HepG2 (cell line): ENCODE data around the gene NRP1.

ENCODE experiments used
- CTCF ChIP-seq: sonication (generic); formaldehyde crosslinking; IDR thresholded peaks from 2 replicates; pipeline ENCODE4 v1.5.0; 2020; ENCODE audit warnings: mild to moderate bottlenecking, missing genetic modification reagents, moderate library complexity
- JUNB ChIP-seq: sonication (generic); formaldehyde crosslinking; IDR thresholded peaks from 2 replicates; pipeline ENCODE4 v1.8.0; 2022; ENCODE audit warnings: missing genetic modification reagents, mild to moderate bottlenecking, borderline replicate concordance
- SUZ12 ChIP-seq: fragments of 150-350 bp; IDR thresholded peaks from 2 replicates; pipeline ENCODE4 v1.6.1; 2014; ENCODE audit warnings: low read depth, low read length
- ZNF354B ChIP-seq: sonication (generic); formaldehyde crosslinking; IDR thresholded peaks from 2 replicates; pipeline ENCODE4 v1.8.0; 2022; ENCODE audit warnings: mild to moderate bottlenecking, missing genetic modification reagents

- TF ChIP-seq CTCF (CRISPR knock-in tag) (no peak), JUNB (CRISPR knock-in tag) (no peak), ZNF354B (no peak), SUZ12 (no peak)
These were observed 55.2 kb downstream of the NRP1 start for GRCh38 chr10:33279276-33279675.
